Right kidney (tissue), 9 donors: ENCODE results near the gene UBR2.

Experiments used
- DNase-seq: peaks from one replicate; pipeline ENCODE4 v3.0.0-alpha.2; 2016
- long read RNA-seq, 8 donors: transcript quantifications; one replicate each; lab custom pipeline, GENCODE V29; 2026

The UBR2 gene
- long read RNA-seq, donor 1 = 0 reads
- long read RNA-seq, donor 2 = 0 reads
- long read RNA-seq, donor 3 = 0 reads
- long read RNA-seq, donor 4 = 0 reads
- long read RNA-seq, donor 5 = 0 reads
- long read RNA-seq, donor 6 = 0 reads
- long read RNA-seq, donor 7, partial matches to known transcripts = 7 of 7 reads
- long read RNA-seq, donor 7, other reads (novel, unspliced or antisense) = 0 of 7 reads
- long read RNA-seq, donor 8 = 0 reads

GRCh38 chr6:42563697-42564505 lies at the start of gene UBR2:
Gene UBR2, plus strand, starts transcription at chr6:42564029. Its CDS starts 291 bp downstream, at chr6:42564320.
- DNase-seq = peak; percentile 97

GRCh38 chr6:42514745-42515144 lies 49.1 kb upstream of the UBR2 start:
- DNase-seq = no peak

GRCh38 chr6:42519779-42520178 lies 44.0 kb upstream of the UBR2 start:
- no peak for DNase-seq

- DNase-seq = no peak
These were observed 42.8 kb upstream of the UBR2 start for GRCh38 chr6:42520786-42521607.

- DNase-seq = no peak
These were observed 41.8 kb upstream of the UBR2 start for GRCh38 chr6:42522036-42522435.

GRCh38 chr6:42522942-42523814 lies 40.7 kb upstream of the UBR2 start:
- no peak for DNase-seq

GRCh38 chr6:42525206-42525605 lies 38.6 kb upstream of the UBR2 start:
- DNase-seq = no peak

- no peak for DNase-seq
These were observed 37.2 kb upstream of the UBR2 start for GRCh38 chr6:42526616-42527015.

- DNase-seq = no peak
These were observed 36.6 kb upstream of the UBR2 start for GRCh38 chr6:42527204-42527603.

- DNase-seq = no peak
These were observed 33.5 kb upstream of the UBR2 start for GRCh38 chr6:42530296-42530695.

GRCh38 chr6:42530751-42531150 lies 33.1 kb upstream of the UBR2 start:
- DNase-seq = no peak

GRCh38 chr6:42532038-42532669 lies 31.7 kb upstream of the UBR2 start:
- no peak for DNase-seq

- DNase-seq = no peak
These were observed 30.0 kb upstream of the UBR2 start for GRCh38 chr6:42533794-42534193.

- no peak for DNase-seq
These were observed 26.3 kb upstream of the UBR2 start for GRCh38 chr6:42537536-42537935.

- no peak for DNase-seq
These were observed 24.7 kb upstream of the UBR2 start for GRCh38 chr6:42539135-42539534.

GRCh38 chr6:42545226-42545773 lies 18.5 kb upstream of the UBR2 start:
- no peak for DNase-seq

- DNase-seq = peak; percentile 88
These were observed 16.2 kb upstream of the UBR2 start for GRCh38 chr6:42547407-42548329.

GRCh38 chr6:42550277-42550676 lies 13.6 kb upstream of the UBR2 start:
- no peak for DNase-seq

GRCh38 chr6:42551217-42551616 lies 12.6 kb upstream of the UBR2 start:
- no peak for DNase-seq

GRCh38 chr6:42552380-42552779 lies 11.4 kb upstream of the UBR2 start:
- DNase-seq = no peak
